Measurements from ENCODE around the gene TIMM10. TPM values are rescaled to one million over a fixed set of nuclear protein-coding genes. Genes with fewer than 3 reads are reported as not detected.

TIMM10 gene
- total RNA-seq, 2 donors from 2014 or later: 77.6 to 131 TPM

- no peak overlapping the region for H3K4me3 Mint-ChIP-seq
- ATAC-seq (no peak), DNase-seq (ENCODE audit: low spot score) (no peak)
Observed at GRCh38 chr11:57481315-57481714, 49.2 kb downstream of the TIMM10 start.

GRCh38 chr11:57480409-57481137 is 50.0 kb downstream of the TIMM10 start:
- DNase-seq (ENCODE audit: low spot score) (no peak), ATAC-seq (peak; percentile 54 to 64)
- Mint-ChIP-seq H3K9me3 (no peaks in the 10 kb centered on the region), H3K4me3 (no peak overlapping the region), H3K27ac (no peak overlapping the region), H3K4me1 (ENCODE audit: low read depth in 2 of 2) (peaks cover 4 to 6% of the 10 kb centered on the region in 2 donors), H3K36me3 (peaks cover 5% of the 10 kb centered on the region), H3K27me3 (peaks cover 14 to 19% of the 10 kb centered on the region in 2 donors)

More at GRCh38 chr11:57481315-57481714, 49.2 kb downstream of the TIMM10 start:
- H3K27me3 Mint-ChIP-seq: peaks cover 14 to 19% of the 10 kb centered on the region in 2 donors
- H3K4me1 Mint-ChIP-seq (ENCODE audit: low read depth in 2 of 2): peaks cover 4 to 6% of the 10 kb centered on the region in 2 donors
- peaks cover 5% of the 10 kb centered on the region for H3K36me3 Mint-ChIP-seq
- no peak overlapping the region for H3K27ac Mint-ChIP-seq
- H3K9me3 Mint-ChIP-seq: no peaks in the 10 kb centered on the region

- peaks cover 4 to 10% of the 10 kb centered on the region in 2 donors for H3K4me1 Mint-ChIP-seq (ENCODE audit: low read depth in 2 of 2)
- H3K27ac Mint-ChIP-seq: no peak overlapping the region
- ATAC-seq: no peak
- peaks cover 3% of the 10 kb centered on the region for H3K36me3 Mint-ChIP-seq
- H3K4me3 Mint-ChIP-seq: peak overlapping the region; percentile 3
- DNase-seq (ENCODE audit: low spot score): no peak
- H3K27me3 Mint-ChIP-seq: peaks cover 14 to 19% of the 10 kb centered on the region in 2 donors
- H3K9me3 Mint-ChIP-seq: no peaks in the 10 kb centered on the region
Observed at GRCh38 chr11:57479911-57480310, 50.6 kb downstream of the TIMM10 start.

GRCh38 chr11:57479021-57479663 is 51.4 kb downstream of the TIMM10 start:
- H3K4me3 Mint-ChIP-seq: peak overlapping the region; percentile 3
- ATAC-seq (no peak), DNase-seq (ENCODE audit: low spot score) (no peak)
- no peaks in the 10 kb centered on the region for H3K36me3 Mint-ChIP-seq
- H3K9me3 Mint-ChIP-seq: no peaks in the 10 kb centered on the region
- peaks cover 12 to 19% of the 10 kb centered on the region in 2 donors for H3K27me3 Mint-ChIP-seq
- H3K27ac Mint-ChIP-seq: no peak overlapping the region
- peaks cover 7 to 16% of the 10 kb centered on the region in 2 donors for H3K4me1 Mint-ChIP-seq (ENCODE audit: low read depth in 2 of 2)

Other genes starting within 250 kb of the TIMM10 start
- 1 to 10 TPM; 3.0 to 3.2 TPM for gene TNKS1BP1, start 205.8 kb downstream of the TIMM10 start, total RNA-seq
- gene SSRP1, start 194.9 kb downstream of the TIMM10 start, total RNA-seq: 100 to 1,000 TPM; 143 to 210 TPM
- not detected for gene P2RX3, start 192.4 kb downstream of the TIMM10 start, total RNA-seq
- gene PRG3, start 149.6 kb downstream of the TIMM10 start, total RNA-seq: not detected
- gene PRG2, start 140.1 kb downstream of the TIMM10 start, total RNA-seq: 1 to 10 TPM; 1.4 to 2.3 TPM
- gene SLC43A3, start 103.6 kb downstream of the TIMM10 start, total RNA-seq: 100 to 1,000 TPM in 1 of 2 donors, 10 to 100 TPM in 1; 86.9 to 308 TPM
- gene RTN4RL2, start 70.2 kb downstream of the TIMM10 start, total RNA-seq: not detected
- gene SLC43A1, start 15.1 kb downstream of the TIMM10 start, total RNA-seq: 10 to 100 TPM in 1 of 2 donors, 1 to 10 TPM in 1; 4.2 to 16.5 TPM
- gene SMTNL1, start 6.8 kb upstream of the TIMM10 start, total RNA-seq: not detected
- gene UBE2L6, start 36.9 kb upstream of the TIMM10 start, total RNA-seq: 100 to 1,000 TPM in 1 of 2 donors, 10 to 100 TPM in 1; 87.8 to 101 TPM
- not detected for gene SERPING1, start 66.9 kb upstream of the TIMM10 start, total RNA-seq
- not detected for gene YPEL4, start 119.2 kb upstream of the TIMM10 start, total RNA-seq
- 10 to 100 TPM; 16.5 to 23.0 TPM for gene CLP1, start 127.0 kb upstream of the TIMM10 start, total RNA-seq
- gene ZDHHC5, start 137.4 kb upstream of the TIMM10 start, total RNA-seq: 10 to 100 TPM; 66.2 to 91.9 TPM
- 10 to 100 TPM in 1 of 2 donors, 1 to 10 TPM in 1; 7.0 to 17.0 TPM for gene MED19, start 181.5 kb upstream of the TIMM10 start, total RNA-seq
- gene TMX2, start 181.8 kb upstream of the TIMM10 start, total RNA-seq: 10 to 100 TPM; 77.3 to 96.9 TPM
- 100 to 1,000 TPM; 141 to 178 TPM for gene SELENOH, start 210.7 kb upstream of the TIMM10 start, total RNA-seq
- gene BTBD18, start 221.1 kb upstream of the TIMM10 start, total RNA-seq: not detected
- gene CTNND1, start 231.0 kb upstream of the TIMM10 start, total RNA-seq: 10 to 100 TPM in 1 of 2 donors, 1 to 10 TPM in 1; 9.2 to 10.6 TPM